HCT116 (cell line): ENCODE data around the gene PYGO2. TPM values are rescaled to one million over a fixed set of nuclear protein-coding genes. Genes with fewer than 3 reads are reported as not detected.
"Not testable (repeated sequence)": the region's sequence is repeated elsewhere in the genome, so short reads cannot be mapped to it uniquely, and the experiment has no call there.

Source experiments
- ATAC-seq: fragments of 200-7000 bp; cut with Tn5 transposase; 2 replicates; pipeline ENCODE4 v1.9.1; 2020; ENCODE audit warnings: mild to moderate bottlenecking, moderate library complexity
- BruUV-seq: library from RNA; stranded (reverse); fragments of 400-500 nt; replicated peaks from 2 replicates; lab custom pipeline; 2021; lab: Mats Ljungman, UMichigan
- CTCF ChIA-PET: fragments of 300-600 bp; sonication (Branson Sonifier 250); formaldehyde crosslinking; loops from one replicate; lab custom pipeline; 2021; ENCODE audit warnings: antibody characterized with exemption; lab: Charles Lee
- POLR2A ChIA-PET: fragments of 300-600, 350-600 bp; sonication (Branson Sonifier 250); formaldehyde crosslinking; loops from one replicate; lab custom pipeline; 2021; ENCODE audit warnings: antibody characterized with exemption; lab: Charles Lee
- RAD21 ChIA-PET, 2 experiments: fragments of 300-600 bp; sonication (Branson Sonifier 250); formaldehyde crosslinking; loops; one replicate each; lab custom pipeline; 2023; ENCODE audit warnings: low total read pairs in 2 of 2; ENCODE audit not compliant: uncharacterized antibody in 2 of 2, unreplicated experiment in 2 of 2, low non-redundant PET in 1 of 2; lab: Charles Lee
- DNase-seq: peaks from one replicate; pipeline ENCODE4 v3.0.0-alpha.2; 2010; ENCODE audit warnings: low read depth, low spot score
- H2AFZ ChIP-seq: fragments of 200-600 bp; shearing (Covaris generic), sonication (generic); 2 replicates; pipeline ENCODE4 v1.6.1; 2017; ENCODE audit warnings: low read depth, mixed run types, mixed read lengths, antibody characterized with exemption, low read length; ENCODE audit not compliant: poor library complexity, severe bottlenecking
- H3K27ac ChIP-seq: 2 replicates; pipeline ENCODE4 v1.5.1; 2012; ENCODE audit warnings: low read depth, low read length
- H3K27me3 ChIP-seq: fragments of 200-600 bp; sonication (generic); 2 replicates; pipeline ENCODE4 v1.6.1; 2016; ENCODE audit warnings: mixed run types, low read length, mixed read lengths; ENCODE audit not compliant: insufficient read depth
- H3K36me3 ChIP-seq, 2 experiments: fragments of 200-500 bp in 1 of 2; fragments of 200-600 bp in 1 of 2; sonication (Bioruptor generic) in 1 of 2; sonication (generic) in 1 of 2; 2 replicates each; pipeline versions ENCODE4 v1.5.1 to v1.6.1; 2014 to 2016; ENCODE audit warnings: low read length in 2 of 2, inconsistent platforms in 1 of 2, mixed read lengths in 1 of 2, mixed run types in 1 of 2; ENCODE audit not compliant: insufficient read depth in 2 of 2, control insufficient read depth in 1 of 2
- H3K4me1 ChIP-seq, 2 experiments: fragments of 200-600 bp in 1 of 2; sonication (generic) in 1 of 2; 2 replicates each; pipeline versions ENCODE4 v1.5.1 to v1.6.1; 2012 to 2017; ENCODE audit warnings: low read length in 2 of 2, inconsistent platforms in 1 of 2, mild to moderate bottlenecking in 1 of 2, mixed read lengths in 1 of 2, mixed run types in 1 of 2, moderate library complexity in 1 of 2; ENCODE audit not compliant: insufficient read depth in 2 of 2, control insufficient read depth in 1 of 2
- H3K4me2 ChIP-seq: fragments of 200-600 bp; sonication (generic); 2 replicates; pipeline ENCODE4 v1.6.1; 2017; ENCODE audit warnings: mixed run types, low read length, mixed read lengths
- H3K4me3 ChIP-seq, 2 experiments: fragments of 200-600 bp in 1 of 2; sonication (generic) in 1 of 2; replicated peaks in 1 of 2; 2 replicates each; pipeline ENCODE4 v1.5.1; 2011 to 2016; ENCODE audit warnings: low read length in 2 of 2, control low read depth in 1 of 2, low read depth in 1 of 2, mild to moderate bottlenecking in 1 of 2, mixed read lengths in 1 of 2, mixed run types in 1 of 2
- H3K79me2 ChIP-seq: fragments of 200-600 bp; sonication (generic); 2 replicates; pipeline ENCODE4 v1.6.1; 2017; ENCODE audit warnings: mild to moderate bottlenecking, mixed run types, low read length, moderate library complexity, mixed read lengths; ENCODE audit not compliant: insufficient read depth
- H3K9ac ChIP-seq: fragments of 200-600 bp; sonication (generic); 2 replicates; pipeline ENCODE4 v1.6.1; 2016; ENCODE audit warnings: low read length, mixed read lengths
- H3K9me2 ChIP-seq: fragments of 200-600 bp; sonication (generic), shearing (Covaris generic); 2 replicates; pipeline ENCODE4 v1.6.1; 2017; ENCODE audit warnings: mixed run types, mild to moderate bottlenecking, moderate library complexity; ENCODE audit not compliant: insufficient read depth
- H3K9me3 ChIP-seq, 2 experiments: fragments of 200-500 bp in 1 of 2; fragments of 200-600 bp in 1 of 2; sonication (Bioruptor generic) in 1 of 2; sonication (generic) in 1 of 2; 2 replicates each; pipeline ENCODE4 v1.6.1; 2014 to 2017; ENCODE audit warnings: low read length in 2 of 2, mixed read lengths in 2 of 2, inconsistent platforms in 1 of 2, low read depth in 1 of 2, mild to moderate bottlenecking in 1 of 2, mixed run types in 1 of 2, moderate library complexity in 1 of 2; ENCODE audit not compliant: control insufficient read depth in 1 of 2, insufficient read depth in 1 of 2
- H4K20me1 ChIP-seq: fragments of 200-600 bp; sonication (generic), shearing (Covaris generic); 2 replicates; pipeline ENCODE4 v1.6.1; 2017; ENCODE audit warnings: mixed run types, mild to moderate bottlenecking, moderate library complexity; ENCODE audit not compliant: insufficient read depth
- CBX3 ChIP-seq: IDR thresholded peaks from 2 replicates; pipeline ENCODE4 v1.6.1; 2012; ENCODE audit warnings: low read depth
- ELF1 ChIP-seq: IDR thresholded peaks from 2 replicates; pipeline ENCODE4 v1.6.1; 2012; ENCODE audit warnings: low read depth, borderline replicate concordance
- POLR2AphosphoS5 ChIP-seq: IDR thresholded peaks from 2 replicates; pipeline ENCODE4 v1.6.1; 2011; ENCODE audit warnings: mild to moderate bottlenecking, low read depth, low read length, moderate library complexity
- ZNF274 ChIP-seq: fragments of 200-500 bp; sonication (Bioruptor generic); IDR thresholded peaks from 2 replicates; pipeline ENCODE4 v1.6.1; 2014; ENCODE audit warnings: mild to moderate bottlenecking, low read depth, low read length, inconsistent platforms
- intact Hi-C: fragments of 100-400 bp; cut with micrococcal nuclease; formaldehyde crosslinking; loops from 2 replicates; pipeline ENCODE4 v1.10.0; 2022
- total RNA-seq: library from RNA; stranded (reverse); gene quantifications from one replicate; pipeline ENCODE4 v1.2.1, GENCODE V29; 2021; ENCODE audit not compliant: unreplicated experiment
- TF ChIP-seq, protein P1 (sequence below), 3 experiments: fragments of 200-600 bp in 1 of 3; sonication (generic) in 1 of 3; IDR thresholded peaks in 2 of 3; conservative IDR thresholded peaks in 1 of 3; 2 replicates each; pipeline ENCODE4 v1.5.1; 2012 to 2017; ENCODE audit warnings: low read depth in 2 of 3, low read length in 2 of 3, antibody characterized with exemption in 1 of 3, borderline replicate concordance in 1 of 3, control low read depth in 1 of 3, mild to moderate bottlenecking in 1 of 3, mixed read lengths in 1 of 3, mixed run types in 1 of 3, moderate library complexity in 1 of 3; ENCODE audit not compliant: insufficient read depth in 1 of 3

Gene PYGO2
- total RNA-seq, 1 experiment from 2014 or later = 37.2 TPM

DNA sequence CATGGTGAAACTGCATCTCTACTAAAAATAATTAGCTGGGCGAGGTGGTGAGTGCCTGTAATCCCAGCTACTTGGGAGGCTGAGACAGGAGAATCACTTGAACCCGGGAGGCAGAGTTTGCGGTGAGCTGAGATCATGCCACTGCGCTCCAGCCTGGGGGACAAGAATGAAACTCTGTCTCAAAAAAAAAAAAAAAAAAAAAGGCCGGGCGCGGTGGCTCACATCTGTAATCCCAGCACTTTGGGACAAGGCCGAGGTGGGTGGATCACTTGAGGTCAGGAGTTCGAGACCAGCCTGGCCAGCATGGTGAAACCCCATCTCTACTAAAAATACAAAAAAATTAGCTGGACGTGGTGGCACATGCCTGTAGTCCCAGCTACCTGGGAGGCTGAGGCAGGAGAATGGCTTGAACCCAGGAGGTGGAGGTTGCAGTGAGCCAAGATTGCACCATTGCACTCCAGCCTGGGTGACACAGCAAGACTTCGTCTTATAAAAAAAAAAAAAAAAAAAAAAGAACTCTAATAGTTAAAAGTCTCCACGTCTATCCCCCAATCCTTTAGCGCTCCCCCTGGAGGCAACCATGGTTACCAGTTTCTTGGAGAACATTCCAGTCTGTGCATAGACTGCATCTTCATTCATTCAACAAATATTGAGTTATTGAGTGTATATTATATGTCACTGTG lies 33.9 kb upstream of the PYGO2 start:
- H3K4me3 ChIP-seq, H4K20me1 ChIP-seq, H3K36me3 ChIP-seq, H3K79me2 ChIP-seq, BruUV-seq, ATAC-seq, H3K9ac ChIP-seq, DNase-seq, H3K27ac ChIP-seq, H2AFZ ChIP-seq, H3K9me2 ChIP-seq: not testable (repeated sequence)
- Histone ChIP-seq H3K4me2 (peak overlapping the region; percentile 14; the same call in 1 of the 2 replicates), H3K4me1 (peaks cover 28 to 66% of the 10 kb centered on the region in 2 experiments)
- ChIA-PET CTCF (interaction anchor here (0.7 to 2.9 kb wide), 4 partner anchors 11 to 40 kb away, joined by 3 to 10 read pairs (median 4); partner anchors contain the start of gene SHC1), RAD21 (interaction anchor here in 1 of 2 experiments (1.1 kb wide), 1 partner anchor 34 kb away, joined by 4 read pairs; the partner anchor contains the start of gene PYGO2), POLR2A (interaction anchor here (1.1 to 2.8 kb wide), 3 partner anchors 12 to 22 kb away, joined by 3 to 18 read pairs (median 15); partner anchors contain the start of genes CKS1B and FLAD1)
- intact Hi-C loops = loop anchor here (5.0 kb wide), 1 partner anchor 33 kb away; the partner anchor contains the start of gene PYGO2
- TF ChIP-seq, protein P1, sequence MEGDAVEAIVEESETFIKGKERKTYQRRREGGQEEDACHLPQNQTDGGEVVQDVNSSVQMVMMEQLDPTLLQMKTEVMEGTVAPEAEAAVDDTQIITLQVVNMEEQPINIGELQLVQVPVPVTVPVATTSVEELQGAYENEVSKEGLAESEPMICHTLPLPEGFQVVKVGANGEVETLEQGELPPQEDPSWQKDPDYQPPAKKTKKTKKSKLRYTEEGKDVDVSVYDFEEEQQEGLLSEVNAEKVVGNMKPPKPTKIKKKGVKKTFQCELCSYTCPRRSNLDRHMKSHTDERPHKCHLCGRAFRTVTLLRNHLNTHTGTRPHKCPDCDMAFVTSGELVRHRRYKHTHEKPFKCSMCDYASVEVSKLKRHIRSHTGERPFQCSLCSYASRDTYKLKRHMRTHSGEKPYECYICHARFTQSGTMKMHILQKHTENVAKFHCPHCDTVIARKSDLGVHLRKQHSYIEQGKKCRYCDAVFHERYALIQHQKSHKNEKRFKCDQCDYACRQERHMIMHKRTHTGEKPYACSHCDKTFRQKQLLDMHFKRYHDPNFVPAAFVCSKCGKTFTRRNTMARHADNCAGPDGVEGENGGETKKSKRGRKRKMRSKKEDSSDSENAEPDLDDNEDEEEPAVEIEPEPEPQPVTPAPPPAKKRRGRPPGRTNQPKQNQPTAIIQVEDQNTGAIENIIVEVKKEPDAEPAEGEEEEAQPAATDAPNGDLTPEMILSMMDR (IDR thresholded peaks at IDR 0.05 in 2 of 3, conservative IDR thresholded peaks at IDR 0.05 in 1 of 3; ENCODE audit: borderline replicate concordance in 1 of 3, insufficient read depth in 1 of 3, low read depth in 2 of 3, low read length in 2 of 3) = peak in 2 of 3 experiments; percentile 27 to 44; a peak in 3 of 6 replicates
- TF ChIP-seq, all 23 proteins: peak for 1; not testable (repeated sequence) for 22
- H3K9me3 ChIP-seq, H3K27me3 ChIP-seq: not testable (repeated sequence)

DNA sequence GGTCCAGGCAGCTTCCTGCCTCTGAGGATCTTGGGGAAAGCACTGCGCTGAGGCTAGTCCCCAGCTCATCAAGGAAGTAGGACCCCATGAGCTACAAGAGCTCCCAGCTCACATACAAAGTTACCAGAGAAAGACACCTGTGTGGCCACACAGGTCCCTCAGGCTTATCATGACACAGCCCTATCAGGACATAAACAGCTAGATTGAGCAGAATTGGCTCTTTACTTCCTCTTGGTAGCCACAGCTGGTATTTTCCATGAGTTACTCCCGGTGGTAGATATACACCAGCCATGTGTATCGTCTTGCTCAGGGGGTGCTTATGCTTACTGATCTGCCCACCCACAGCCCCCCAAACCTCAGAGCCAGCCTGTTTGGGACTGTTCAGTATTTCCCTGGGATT lies 33.0 kb upstream of the PYGO2 start:
- Histone ChIP-seq H2AFZ (no peak overlapping the region), H3K9ac (no peak overlapping the region), H4K20me1 (no peaks in the 10 kb centered on the region), H3K27ac (peak overlapping the region; percentile 32; the same call in 1 of the 2 replicates), H3K4me3 (no peak overlapping the region), H3K27me3 (no peaks in the 10 kb centered on the region), H3K9me3 (no peaks in the 10 kb centered on the region), H3K79me2 (peaks cover 6% of the 10 kb centered on the region; the same call in 1 of the 2 replicates), H3K9me2 (no peaks in the 10 kb centered on the region), H3K36me3 (peaks cover 1 to 7% of the 10 kb centered on the region in 2 experiments; a peak in 2 of 4 replicates)
- no TSS peak for BruUV-seq
- ATAC-seq = no peak
- RAD21 ChIA-PET = interaction anchor here in 1 of 2 experiments (1.1 kb wide), 1 partner anchor 34 kb away, joined by 4 read pairs; the partner anchor contains the start of gene PYGO2
- TF ChIP-seq ELF1 (no peak), ZNF274 (no peak), POLR2AphosphoS5 (0 out of 2 replicates have a peak, but pooled peaks have one; percentile 26), CBX3 (no peak)
- TF ChIP-seq, all 23 proteins: peak for 1
- ChIA-PET CTCF (interaction anchor here (0.7 to 1.3 kb wide), 2 partner anchors 12 to 21 kb away, joined by 3 to 4 read pairs; no protein-coding TSS in a partner anchor), POLR2A (interaction anchor here (1.4 to 2.8 kb wide), 3 partner anchors 11 to 24 kb away, joined by 4 to 18 read pairs (median 15); partner anchors contain the start of genes CKS1B, FLAD1 and SHC1)
- Histone ChIP-seq H3K4me2 (no peak overlapping the region), H3K4me1 (peaks cover 28 to 58% of the 10 kb centered on the region in 2 experiments)
- intact Hi-C loops = no loop called here
- no peak for DNase-seq
